MCF 10A (cell line): ENCODE measurements around the gene ADCY7. TPM values are rescaled to one million over a fixed set of nuclear protein-coding genes. Genes with fewer than 3 reads are reported as not detected.
"Not testable (repeated sequence)": the region's sequence is repeated elsewhere in the genome, so short reads cannot be mapped to it uniquely, and the experiment has no call there.

ENCODE experiments used
- BruUV-seq: library from RNA; stranded (reverse); fragments of 400-500 nt; replicated peaks from 2 replicates; lab custom pipeline; 2021; lab: Mats Ljungman, UMichigan
- CTCF ChIA-PET: fragments of 300-600 bp; sonication (Branson Sonifier 250); formaldehyde crosslinking; extraction: SDS; loops from one replicate; lab custom pipeline; 2021; ENCODE audit warnings: antibody characterized with exemption, inconsistent platforms; lab: Yijun Ruan, JAX
- POLR2A ChIA-PET: fragments of 300-600, 350-650 bp; sonication (Branson Sonifier 250); formaldehyde crosslinking; extraction: SDS; loops from one replicate; lab custom pipeline; 2020; ENCODE audit warnings: antibody characterized with exemption, inconsistent platforms; lab: Yijun Ruan, JAX
- DNase-seq: peaks from one replicate; pipeline ENCODE4 v3.0.0-alpha.2; 2018; ENCODE audit not compliant: unreplicated experiment
- H3K27ac Mint-ChIP-seq: one replicate; pipeline ENCODE4 v1.8.0; 2022; ENCODE audit warnings: mild to moderate bottlenecking, low read depth, mixed read lengths; ENCODE audit not compliant: unreplicated experiment
- H3K27me3 Mint-ChIP-seq: one replicate; pipeline ENCODE4 v1.8.0; 2022; ENCODE audit warnings: mixed read lengths; ENCODE audit not compliant: insufficient read depth, unreplicated experiment
- H3K36me3 Mint-ChIP-seq: one replicate; pipeline ENCODE4 v1.8.0; 2022; ENCODE audit warnings: mild to moderate bottlenecking, moderate library complexity, mixed read lengths; ENCODE audit not compliant: insufficient read depth, unreplicated experiment
- H3K4me1 Mint-ChIP-seq: one replicate; pipeline ENCODE4 v1.8.0; 2022; ENCODE audit warnings: mixed read lengths; ENCODE audit not compliant: insufficient read depth, unreplicated experiment
- H3K4me3 Mint-ChIP-seq: one replicate; pipeline ENCODE4 v1.8.0; 2022; ENCODE audit warnings: mild to moderate bottlenecking, moderate library complexity, mixed read lengths; ENCODE audit not compliant: unreplicated experiment
- H3K9me3 Mint-ChIP-seq: one replicate; pipeline ENCODE4 v1.8.0; 2022; ENCODE audit warnings: mixed read lengths; ENCODE audit not compliant: unreplicated experiment
- intact Hi-C: fragments of 100-400 bp; cut with micrococcal nuclease; formaldehyde crosslinking; loops from 2 replicates; pipeline ENCODE4 v1.14.1; 2022
- total RNA-seq: library from RNA; stranded (reverse); gene quantifications from 2 replicates; pipeline ENCODE4 v1.2.3, GENCODE V29; 2022
- TF ChIP-seq, protein P1 (sequence below): fragments of 200-600 bp; IDR thresholded peaks from one replicate; pipeline ENCODE4 v1.8.0; 2022; ENCODE audit warnings: antibody characterized with exemption, mild to moderate bottlenecking; ENCODE audit not compliant: unreplicated experiment

Gene ADCY7
- total RNA-seq, 1 experiment from 2014 or later = 32.9 TPM

- no peak overlapping the region for H3K27ac Mint-ChIP-seq
- ChIA-PET CTCF (interaction anchor here (0.8 to 3.8 kb wide), 4 partner anchors 9 to 327 kb away, joined by 3 to 21 read pairs (median 4); no protein-coding TSS in a partner anchor), POLR2A (no interaction called here)
- peaks cover 45% of the 10 kb centered on the region for H3K36me3 Mint-ChIP-seq
- intact Hi-C loops = no loop called here
- TF ChIP-seq, protein P1, sequence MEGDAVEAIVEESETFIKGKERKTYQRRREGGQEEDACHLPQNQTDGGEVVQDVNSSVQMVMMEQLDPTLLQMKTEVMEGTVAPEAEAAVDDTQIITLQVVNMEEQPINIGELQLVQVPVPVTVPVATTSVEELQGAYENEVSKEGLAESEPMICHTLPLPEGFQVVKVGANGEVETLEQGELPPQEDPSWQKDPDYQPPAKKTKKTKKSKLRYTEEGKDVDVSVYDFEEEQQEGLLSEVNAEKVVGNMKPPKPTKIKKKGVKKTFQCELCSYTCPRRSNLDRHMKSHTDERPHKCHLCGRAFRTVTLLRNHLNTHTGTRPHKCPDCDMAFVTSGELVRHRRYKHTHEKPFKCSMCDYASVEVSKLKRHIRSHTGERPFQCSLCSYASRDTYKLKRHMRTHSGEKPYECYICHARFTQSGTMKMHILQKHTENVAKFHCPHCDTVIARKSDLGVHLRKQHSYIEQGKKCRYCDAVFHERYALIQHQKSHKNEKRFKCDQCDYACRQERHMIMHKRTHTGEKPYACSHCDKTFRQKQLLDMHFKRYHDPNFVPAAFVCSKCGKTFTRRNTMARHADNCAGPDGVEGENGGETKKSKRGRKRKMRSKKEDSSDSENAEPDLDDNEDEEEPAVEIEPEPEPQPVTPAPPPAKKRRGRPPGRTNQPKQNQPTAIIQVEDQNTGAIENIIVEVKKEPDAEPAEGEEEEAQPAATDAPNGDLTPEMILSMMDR = no peak
- no peaks in the 10 kb centered on the region for H3K4me1 Mint-ChIP-seq
- BruUV-seq = no TSS peak
- no peaks in the 10 kb centered on the region for H3K9me3 Mint-ChIP-seq
- DNase-seq = no peak
- no peak overlapping the region for H3K4me3 Mint-ChIP-seq
- no peaks in the 10 kb centered on the region for H3K27me3 Mint-ChIP-seq
These were observed 72.2 kb downstream of the ADCY7 start for GRCh38 chr16:50338371-50339231.

DNA sequence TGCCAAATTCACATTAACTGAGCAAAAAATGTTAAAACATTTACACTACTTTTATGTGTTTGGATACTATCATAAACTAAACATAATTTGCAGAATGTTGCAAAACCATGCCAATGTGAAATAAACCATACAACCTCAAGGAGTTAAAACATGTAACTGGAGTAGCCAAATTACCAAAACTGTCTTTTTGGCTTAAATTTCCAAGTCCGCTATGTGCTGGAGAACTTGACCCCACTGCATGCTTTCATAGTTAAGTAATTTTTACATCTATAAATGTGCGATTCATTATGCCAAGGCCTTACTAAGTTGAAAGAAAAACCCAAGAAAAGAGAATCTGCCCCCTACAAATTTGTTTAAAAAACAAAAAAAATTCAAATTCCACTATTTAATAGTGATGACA, 74.2 kb downstream of the ADCY7 start:
- no peaks in the 10 kb centered on the region for H3K4me1 Mint-ChIP-seq
- H3K4me3 Mint-ChIP-seq = no peak overlapping the region
- peaks cover 52% of the 10 kb centered on the region for H3K36me3 Mint-ChIP-seq
- POLR2A ChIA-PET = no interaction called here
- TF ChIP-seq, protein P1 = no peak
- DNase-seq = no peak
- intact Hi-C loops = no loop called here
- CTCF ChIA-PET = interaction anchor here (1.0 to 1.2 kb wide), 2 partner anchors 20 to 34 kb away, joined by 3 to 4 read pairs; no protein-coding TSS in a partner anchor
- no TSS peak for BruUV-seq
- no peak overlapping the region for H3K27ac Mint-ChIP-seq
- no peaks in the 10 kb centered on the region for H3K27me3 Mint-ChIP-seq
- peaks cover 7% of the 10 kb centered on the region for H3K9me3 Mint-ChIP-seq

GRCh38 chr16:50343566-50343965, 77.2 kb downstream of the ADCY7 start:
- peaks cover 14% of the 10 kb centered on the region for H3K9me3 Mint-ChIP-seq
- intact Hi-C loops = not testable (repeated sequence)

GRCh38 chr16:50345210-50345609, 78.9 kb downstream of the ADCY7 start:
- H3K27ac Mint-ChIP-seq, H3K27me3 Mint-ChIP-seq, POLR2A ChIA-PET, intact Hi-C loops, H3K4me3 Mint-ChIP-seq, DNase-seq, H3K4me1 Mint-ChIP-seq, BruUV-seq: not testable (repeated sequence)
- Mint-ChIP-seq H3K9me3 (peaks cover 14% of the 10 kb centered on the region), H3K36me3 (peaks cover 84% of the 10 kb centered on the region)
- CTCF ChIA-PET = interaction anchor here (0.6 kb wide), 1 partner anchor 10 kb away, joined by 3 read pairs; no protein-coding TSS in a partner anchor

More at GRCh38 chr16:50343566-50343965, 77.2 kb downstream of the ADCY7 start:
- peaks cover 76% of the 10 kb centered on the region for H3K36me3 Mint-ChIP-seq
- H3K27me3 Mint-ChIP-seq, H3K4me1 Mint-ChIP-seq, BruUV-seq, DNase-seq, POLR2A ChIA-PET, H3K4me3 Mint-ChIP-seq, H3K27ac Mint-ChIP-seq: not testable (repeated sequence)
- CTCF ChIA-PET = interaction anchor here (0.6 to 1.6 kb wide), 6 partner anchors 11 to 321 kb away, joined by 3 to 10 read pairs (median 4); no protein-coding TSS in a partner anchor

DNA sequence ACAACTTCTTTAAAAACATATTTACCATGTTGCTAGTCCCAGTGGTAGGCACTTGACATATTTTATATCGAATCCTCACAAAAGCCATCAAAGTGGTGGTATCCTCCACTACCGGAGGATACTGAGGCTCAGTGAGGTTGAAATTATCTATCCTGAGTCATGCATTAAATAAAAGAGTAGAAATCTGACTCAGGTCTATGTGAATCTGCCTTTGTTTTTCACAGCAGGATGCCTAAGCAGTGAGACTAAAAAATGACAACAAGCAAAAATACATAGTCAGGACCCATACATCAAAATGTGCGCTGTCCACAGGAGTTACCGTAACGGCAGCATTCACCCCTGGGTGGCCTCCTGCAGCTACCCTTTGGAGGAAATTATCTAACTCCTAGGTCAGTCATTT, 84.8 kb downstream of the ADCY7 start:
- Mint-ChIP-seq H3K4me1 (no peaks in the 10 kb centered on the region), H3K4me3 (no peak overlapping the region), H3K36me3 (peaks cover 88% of the 10 kb centered on the region), H3K27me3 (no peaks in the 10 kb centered on the region), H3K27ac (no peak overlapping the region), H3K9me3 (peaks cover 3% of the 10 kb centered on the region)
- BruUV-seq = no TSS peak
- TF ChIP-seq, protein P1 = no peak
- ChIA-PET CTCF (interaction anchor here (1.7 kb wide), 1 partner anchor 10 kb away, joined by 7 read pairs; no protein-coding TSS in a partner anchor), POLR2A (no interaction called here)
- DNase-seq = no peak
- intact Hi-C loops = no loop called here
